CD14-positive monocyte (primary cell): ENCODE measurements around the gene ACSL5. TPM values are rescaled to one million over a fixed set of nuclear protein-coding genes. Genes with fewer than 3 reads are reported as not detected.

Experiments
- DNase-seq, 3 donors: peaks; one replicate each; pipeline ENCODE4 v3.0.0-alpha.2; 2011 to 2022
- H2AFZ ChIP-seq: 2 replicates; pipeline ENCODE4 v1.6.0; 2012; ENCODE audit warnings: mild to moderate bottlenecking, low read depth, low read length, inconsistent platforms; ENCODE audit not compliant: insufficient read depth, poor library complexity, severe bottlenecking
- H3K27ac ChIP-seq, 2 donors: 1 replicate in 1 of 2; 2 replicates in 1 of 2; pipeline ENCODE4 v1.5.1; 2012 to 2013; ENCODE audit warnings: low read length in 2 of 2, control low read depth in 1 of 2, inconsistent platforms in 1 of 2, low read depth in 1 of 2, mild to moderate bottlenecking in 1 of 2
- H3K27me3 ChIP-seq, 2 donors: one replicate each; pipeline versions ENCODE4 v1.6.0 to v1.6.1; 2011 to 2013; ENCODE audit warnings: low read length in 2 of 2; ENCODE audit not compliant: control insufficient read depth in 2 of 2, insufficient read depth in 2 of 2
- H3K36me3 ChIP-seq, 2 donors: replicated peaks in 1 of 2; 1 replicate in 1 of 2; 2 replicates in 1 of 2; pipeline versions ENCODE4 v1.5.1 to v1.6.1; 2012 to 2013; ENCODE audit warnings: low read length in 2 of 2, control low read depth in 1 of 2, inconsistent platforms in 1 of 2, mild to moderate bottlenecking in 1 of 2; ENCODE audit not compliant: insufficient read depth in 2 of 2, control insufficient read depth in 1 of 2
- H3K4me1 ChIP-seq, 2 donors: 1 replicate in 1 of 2; 2 replicates in 1 of 2; pipeline versions ENCODE4 v1.5.1 to v1.6.1; 2012 to 2013; ENCODE audit warnings: low read length in 2 of 2, control low read depth in 1 of 2, inconsistent platforms in 1 of 2, mild to moderate bottlenecking in 1 of 2, moderate library complexity in 1 of 2; ENCODE audit not compliant: insufficient read depth in 2 of 2, control insufficient read depth in 1 of 2
- H3K4me2 ChIP-seq: replicated peaks from 2 replicates; pipeline ENCODE3; 2012; ENCODE audit warnings: low read length, moderate library complexity, mild to moderate bottlenecking; ENCODE audit not compliant: poor library complexity, severe bottlenecking; ENCODE audit errors: extremely low read depth
- H3K4me3 ChIP-seq, 3 experiments: fragments of 200-600 bp in 1 of 3; sonication (generic) in 1 of 3; replicated peaks in 1 of 3; 1 replicate in 2 of 3; 2 replicates in 1 of 3; pipeline ENCODE4 v1.5.1; 2011 to 2013; ENCODE audit warnings: low read length in 3 of 3, mild to moderate bottlenecking in 3 of 3, control low read depth in 2 of 3, low read depth in 2 of 3, inconsistent platforms in 1 of 3, moderate library complexity in 1 of 3
- H3K79me2 ChIP-seq: 2 replicates; pipeline ENCODE4 v1.6.0; 2012; ENCODE audit warnings: mild to moderate bottlenecking, control low read depth, inconsistent platforms, low read length, moderate library complexity; ENCODE audit not compliant: insufficient read depth
- H3K9ac ChIP-seq: 2 replicates; pipeline ENCODE4 v1.6.0; 2017; ENCODE audit warnings: low read length, mild to moderate bottlenecking; ENCODE audit not compliant: insufficient read depth, poor library complexity, severe bottlenecking
- H3K9me3 ChIP-seq, 2 donors: replicated peaks in 1 of 2; 1 replicate in 1 of 2; 2 replicates in 1 of 2; pipeline versions ENCODE4 v1.5.1 to v1.6.1; 2012 to 2013; ENCODE audit warnings: low read length in 2 of 2, control low read depth in 1 of 2; ENCODE audit not compliant: control insufficient read depth in 1 of 2, insufficient read depth in 1 of 2
- H4K20me1 ChIP-seq: 2 replicates; pipeline ENCODE4 v1.6.0; 2012; ENCODE audit warnings: mild to moderate bottlenecking, low read length, control low read depth, moderate library complexity; ENCODE audit not compliant: insufficient read depth
- H3K27ac Mint-ChIP-seq, 7 donors: one replicate each; pipeline ENCODE4 v1.8.0; 2020; ENCODE audit warnings: mild to moderate bottlenecking in 7 of 7, mixed read lengths in 7 of 7, moderate library complexity in 6 of 7, inconsistent platforms in 2 of 7
- H3K27me3 Mint-ChIP-seq, 3 donors: one replicate each; pipeline ENCODE4 v1.8.0; 2021 to 2022; ENCODE audit warnings: low read depth in 3 of 3, mild to moderate bottlenecking in 3 of 3, mixed read lengths in 3 of 3, moderate library complexity in 3 of 3, inconsistent platforms in 1 of 3
- H3K36me3 Mint-ChIP-seq, 2 donors: one replicate each; pipeline ENCODE4 v1.8.0; 2020; ENCODE audit warnings: mixed read lengths in 2 of 2, inconsistent platforms in 1 of 2, mild to moderate bottlenecking in 1 of 2
- H3K4me1 Mint-ChIP-seq: one replicate; pipeline ENCODE4 v1.8.0; 2020; ENCODE audit warnings: mild to moderate bottlenecking, mixed read lengths
- H3K4me3 Mint-ChIP-seq, 2 donors: one replicate each; pipeline ENCODE4 v1.8.0; 2020; ENCODE audit warnings: mild to moderate bottlenecking in 2 of 2, mixed read lengths in 2 of 2, moderate library complexity in 1 of 2
- H3K9me3 Mint-ChIP-seq, 7 donors: one replicate each; pipeline ENCODE4 v1.8.0; 2020 to 2022; ENCODE audit warnings: mixed read lengths in 7 of 7, mild to moderate bottlenecking in 6 of 7, moderate library complexity in 6 of 7, inconsistent platforms in 2 of 7
- CTCF ChIP-seq: fragments of 200-600 bp; IDR thresholded peaks from one replicate; pipeline ENCODE4 v1.8.0; 2022; ENCODE audit warnings: antibody characterized with exemption, mild to moderate bottlenecking
- WGBS: methylation state at CpG from one replicate; pipeline ENCODE4 v1.1.5; 2013; ENCODE audit warnings: missing lambda C conversion rate; ENCODE audit not compliant: insufficient coverage; 5-methylcytosine and 5-hydroxymethylcytosine counted together
- intact Hi-C, 2 donors: fragments of 100-400 bp; cut with micrococcal nuclease; formaldehyde crosslinking; loops; one replicate each; pipeline versions ENCODE4 v1.15.0 to v1.15.1; 2023
- polyA plus RNA-seq, 3 donors: library from polyadenylated mRNA; depleted of rRNA in 1 of 3; unstranded in 2 of 3; stranded (reverse) in 1 of 3; fragments of 300-500 nt in 2 of 3; fragments of >200 nt in 1 of 3; fragmentation: Illumina TruSeq in 2 of 3; gene quantifications; 1 replicate in 2 of 3; 2 replicates in 1 of 3; pipeline ENCODE4 v1.2.3, GENCODE V29; 2012 to 2021

ACSL5 gene
- polyA plus RNA-seq, 3 donors = 27.5 to 44.4 (median 37.5) TPM

- 2% methylated on average over 14 of the region's 20 CpGs for WGBS
- peak; percentile 32 to 49 (median 45) for DNase-seq
- Mint-ChIP-seq H3K27ac (peak overlapping the region; percentile 93 to 99 (median 97)), H3K27me3 (peaks cover 0 to 3% (median 1%) of the 10 kb centered on the region in 3 donors), H3K9me3 (peaks cover 0 to 2% (median 0%) of the 10 kb centered on the region in 7 donors), H3K4me3 (peak overlapping the region; percentile 96 to 99), H3K36me3 (peaks cover 36 to 43% of the 10 kb centered on the region in 2 donors), H3K4me1 (peaks cover 22% of the 10 kb centered on the region)
- H3K9ac ChIP-seq = peak overlapping the region; percentile 97
- H3K36me3 ChIP-seq = peaks cover 31 to 47% of the 10 kb centered on the region in 2 donors
- H3K79me2 ChIP-seq = peaks cover 67% of the 10 kb centered on the region
- H2AFZ ChIP-seq = peak overlapping the region; percentile 98
- peak overlapping the region; percentile 85 to 100 for H3K27ac ChIP-seq
- H4K20me1 ChIP-seq = peaks cover 9% of the 10 kb centered on the region
- H3K4me1 ChIP-seq = peaks cover 24 to 34% of the 10 kb centered on the region in 2 donors
- H3K4me2 ChIP-seq = peak overlapping the region; percentile 95
- intact Hi-C loops = loop anchor here in 1 of 2 donors (5.0 kb wide), 2 partner anchors 59 to 264 kb away; partner anchors contain the start of gene GPAM
- H3K4me3 ChIP-seq = peak overlapping the region; percentile 63 to 98 (median 96)
- no peaks in the 10 kb centered on the region for H3K9me3 ChIP-seq
- no peaks in the 10 kb centered on the region for H3K27me3 ChIP-seq
- peak; percentile 37 for TF ChIP-seq CTCF
Observed at GRCh38 chr10:112446055-112446854, 72.3 kb downstream of the ACSL5 start.

- Histone ChIP-seq H3K9me3 (no peaks in the 10 kb centered on the region), H2AFZ (peak within 1 kb of the TSS; percentile 98), H3K4me3 (peak within 1 kb of the TSS; percentile 63 to 98 (median 96)), H3K4me2 (peak within 1 kb of the TSS; percentile 95), H3K79me2 (peaks cover 74% of the 10 kb centered on the region), H3K36me3 (peaks cover 23 to 42% of the 10 kb centered on the region in 2 donors), H3K27ac (peak within 1 kb of the TSS; percentile 85 to 100), H3K9ac (peak within 1 kb of the TSS; percentile 97), H3K27me3 (no peaks in the 10 kb centered on the region), H4K20me1 (peaks cover 16% of the 10 kb centered on the region), H3K4me1 (peaks cover 24 to 34% of the 10 kb centered on the region in 2 donors)
- TF ChIP-seq CTCF = no peak
- Mint-ChIP-seq H3K27ac (peak within 1 kb of the TSS; percentile 93 to 99 (median 97)), H3K4me3 (peak within 1 kb of the TSS; percentile 96 to 99), H3K27me3 (peaks cover 0 to 3% (median 1%) of the 10 kb centered on the region in 3 donors), H3K4me1 (peaks cover 24% of the 10 kb centered on the region), H3K36me3 (peaks cover 30 to 38% of the 10 kb centered on the region in 2 donors), H3K9me3 (peaks cover 0 to 2% (median 0%) of the 10 kb centered on the region in 7 donors)
- intact Hi-C loops = loop anchor here in 1 of 2 donors (5.0 kb wide), 2 partner anchors 60 to 265 kb away; partner anchors contain the start of gene GPAM
- peak; percentile 79 to 84 (median 84) for DNase-seq
- WGBS = under 1% methylated on average over 59 of the region's 59 CpGs
Observed at GRCh38 chr10:112446855-112447619, 73.1 kb downstream of the ACSL5 start, which contains the start of the genes VTI1A and ZDHHC6. VTI1A (plus strand) TSS chr10:112447215; CDS start chr10:112447374, 159 bp downstream. ZDHHC6 (minus strand) TSS chr10:112446914; CDS start chr10:112445436, 1,478 bp downstream.
